GM20000 (cell line): ENCODE measurements around the gene HOXD13.

ENCODE experiments used
- DNase-seq: peaks from one replicate; pipeline ENCODE4 v3.0.0; 2012; ENCODE audit warnings: low spot score
- TF ChIP-seq, protein P1 (sequence below): IDR thresholded peaks from 2 replicates; pipeline ENCODE4 v1.5.1; 2012; ENCODE audit warnings: mild to moderate bottlenecking, control low read depth; ENCODE audit errors: extremely low read depth, missing control alignments

Gene HOXD13

DNA sequence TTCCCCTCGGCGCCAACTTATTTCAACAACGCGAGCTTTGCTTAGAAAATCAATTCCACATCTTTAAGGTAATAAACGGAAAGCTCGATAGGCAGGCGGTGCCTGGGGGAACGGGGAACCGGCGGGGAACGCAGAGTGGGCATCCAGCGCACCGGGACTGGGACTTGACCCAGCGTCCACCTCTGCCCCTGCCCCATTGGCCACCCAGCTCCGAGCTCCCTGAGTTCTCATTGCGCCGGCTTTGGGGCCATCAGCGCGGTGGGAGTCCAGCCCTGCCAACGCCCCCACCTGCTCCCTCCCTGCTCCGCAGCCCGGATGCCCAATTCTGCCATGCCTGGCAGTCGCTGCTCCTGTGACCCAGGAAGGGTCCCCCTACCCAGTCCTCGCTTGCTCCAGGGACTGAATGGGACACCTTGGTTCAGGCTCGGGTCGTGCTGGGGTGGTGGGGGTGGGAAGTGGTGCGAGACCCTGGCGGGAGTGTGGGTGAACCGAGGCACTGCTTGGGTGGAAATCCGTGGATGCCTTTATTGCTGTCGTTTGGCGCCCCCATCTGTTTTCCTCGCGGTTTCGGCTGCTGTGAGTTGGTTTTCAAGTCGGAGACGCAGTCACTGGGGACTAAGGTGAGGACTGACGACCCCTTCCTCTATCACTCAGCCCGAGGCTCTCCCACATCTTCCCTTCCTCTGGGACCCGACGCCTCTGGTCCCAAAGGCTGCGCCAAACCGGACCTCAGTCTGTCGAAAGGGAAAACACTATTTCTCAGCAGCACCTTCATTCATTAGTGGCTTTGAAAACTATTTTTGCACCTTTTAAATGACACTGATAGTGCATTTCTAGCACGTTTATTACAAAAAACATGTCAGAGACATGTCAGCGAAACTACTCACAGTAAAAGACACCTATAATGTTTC lies 6.4 kb upstream of the HOXD13 start:
- DNase-seq: no peak
- TF ChIP-seq, protein P1, sequence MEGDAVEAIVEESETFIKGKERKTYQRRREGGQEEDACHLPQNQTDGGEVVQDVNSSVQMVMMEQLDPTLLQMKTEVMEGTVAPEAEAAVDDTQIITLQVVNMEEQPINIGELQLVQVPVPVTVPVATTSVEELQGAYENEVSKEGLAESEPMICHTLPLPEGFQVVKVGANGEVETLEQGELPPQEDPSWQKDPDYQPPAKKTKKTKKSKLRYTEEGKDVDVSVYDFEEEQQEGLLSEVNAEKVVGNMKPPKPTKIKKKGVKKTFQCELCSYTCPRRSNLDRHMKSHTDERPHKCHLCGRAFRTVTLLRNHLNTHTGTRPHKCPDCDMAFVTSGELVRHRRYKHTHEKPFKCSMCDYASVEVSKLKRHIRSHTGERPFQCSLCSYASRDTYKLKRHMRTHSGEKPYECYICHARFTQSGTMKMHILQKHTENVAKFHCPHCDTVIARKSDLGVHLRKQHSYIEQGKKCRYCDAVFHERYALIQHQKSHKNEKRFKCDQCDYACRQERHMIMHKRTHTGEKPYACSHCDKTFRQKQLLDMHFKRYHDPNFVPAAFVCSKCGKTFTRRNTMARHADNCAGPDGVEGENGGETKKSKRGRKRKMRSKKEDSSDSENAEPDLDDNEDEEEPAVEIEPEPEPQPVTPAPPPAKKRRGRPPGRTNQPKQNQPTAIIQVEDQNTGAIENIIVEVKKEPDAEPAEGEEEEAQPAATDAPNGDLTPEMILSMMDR: peak; percentile 21

- DNase-seq: no peak
- TF ChIP-seq, protein P1: no peak
Measured at GRCh38 chr2:176087330-176088047, 5.0 kb upstream of the HOXD13 start.

DNA sequence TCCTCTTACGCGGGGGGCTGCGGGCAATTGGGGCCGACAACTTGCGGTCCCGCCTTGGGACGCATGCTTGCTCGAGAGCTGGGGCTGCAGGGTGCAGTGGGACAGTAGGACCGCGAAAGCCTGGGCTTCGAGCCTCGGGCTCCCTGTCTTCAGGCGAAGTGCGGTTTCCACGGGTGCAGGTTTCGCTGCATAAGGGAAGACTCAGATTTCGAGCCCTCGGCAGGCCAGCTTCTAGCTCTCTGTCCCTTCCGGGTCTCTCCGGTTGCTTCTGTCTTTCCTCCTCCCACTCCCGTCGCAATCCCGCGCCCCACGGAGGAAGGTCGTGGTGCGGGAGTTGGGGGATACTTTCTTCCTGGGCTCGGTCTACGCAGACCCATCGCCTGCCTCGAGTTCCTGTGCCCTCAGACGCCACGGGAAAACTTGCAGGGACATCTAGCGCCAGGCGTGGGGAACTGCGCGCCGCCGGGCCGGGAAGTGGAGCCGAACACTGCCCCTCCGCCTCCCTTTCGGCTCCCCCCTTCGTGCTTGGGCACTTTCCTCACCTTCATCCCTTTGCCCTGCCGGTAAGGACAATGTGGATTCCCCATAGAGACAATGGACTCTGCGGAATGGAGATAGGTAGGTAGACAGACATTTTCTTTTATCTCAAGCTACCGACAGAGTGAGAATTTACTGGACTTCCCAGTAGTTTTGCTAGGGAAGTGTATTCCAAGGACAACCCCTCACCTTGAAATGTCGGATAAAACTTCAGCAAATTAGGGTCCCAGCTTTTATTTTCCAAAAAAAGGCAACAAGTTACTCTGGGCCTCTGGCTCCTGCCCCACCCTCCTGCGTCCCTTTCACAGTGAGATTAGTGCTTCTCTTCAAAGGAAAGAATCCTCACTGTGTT lies 4.2 kb upstream of the HOXD13 start:
- DNase-seq: no peak
- TF ChIP-seq, protein P1: peak; percentile 37

DNA sequence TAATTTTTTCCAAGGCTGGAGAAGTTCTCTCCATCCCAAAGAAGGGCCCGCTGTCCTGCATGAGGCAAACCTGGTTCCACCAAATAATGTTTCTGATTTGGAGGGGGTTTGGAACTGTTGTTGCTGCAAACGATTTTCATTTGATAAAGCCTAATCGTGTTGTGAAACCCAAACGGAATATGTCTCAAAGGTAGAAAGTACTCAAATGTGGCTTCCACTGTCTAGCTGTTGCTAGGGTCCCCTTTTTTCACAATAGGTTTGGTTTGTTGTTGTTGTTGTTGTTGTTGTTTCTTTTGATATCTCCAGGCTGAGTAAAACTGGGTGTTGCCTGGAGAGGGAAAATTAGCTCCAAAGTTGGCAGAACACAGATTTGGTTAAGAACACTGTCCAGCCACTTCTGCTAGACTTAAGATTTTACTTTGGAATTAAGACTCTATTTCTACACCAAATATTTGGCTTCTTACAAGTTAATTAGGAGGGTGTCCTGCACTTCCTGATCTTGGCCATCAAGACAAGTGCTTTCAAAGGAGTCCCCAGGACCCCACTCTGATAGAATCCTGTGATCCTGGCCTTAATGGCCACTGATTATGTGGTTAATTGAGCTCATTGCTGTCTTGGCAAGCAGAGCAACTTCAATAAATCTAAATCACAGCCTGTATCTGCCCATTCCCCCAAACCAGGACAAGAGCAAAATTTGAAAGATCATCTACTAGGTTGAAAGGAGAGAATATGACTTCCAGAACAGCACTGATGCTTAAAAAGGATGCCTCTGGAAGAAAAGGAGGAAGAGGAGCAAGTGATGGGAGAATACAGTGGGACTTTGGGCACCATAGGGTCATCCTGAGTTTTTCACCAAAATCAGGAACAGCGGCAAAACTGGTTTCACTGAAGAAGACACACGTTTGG lies 3.3 kb upstream of the HOXD13 start:
- TF ChIP-seq, protein P1: no peak
- no peak for DNase-seq

DNA sequence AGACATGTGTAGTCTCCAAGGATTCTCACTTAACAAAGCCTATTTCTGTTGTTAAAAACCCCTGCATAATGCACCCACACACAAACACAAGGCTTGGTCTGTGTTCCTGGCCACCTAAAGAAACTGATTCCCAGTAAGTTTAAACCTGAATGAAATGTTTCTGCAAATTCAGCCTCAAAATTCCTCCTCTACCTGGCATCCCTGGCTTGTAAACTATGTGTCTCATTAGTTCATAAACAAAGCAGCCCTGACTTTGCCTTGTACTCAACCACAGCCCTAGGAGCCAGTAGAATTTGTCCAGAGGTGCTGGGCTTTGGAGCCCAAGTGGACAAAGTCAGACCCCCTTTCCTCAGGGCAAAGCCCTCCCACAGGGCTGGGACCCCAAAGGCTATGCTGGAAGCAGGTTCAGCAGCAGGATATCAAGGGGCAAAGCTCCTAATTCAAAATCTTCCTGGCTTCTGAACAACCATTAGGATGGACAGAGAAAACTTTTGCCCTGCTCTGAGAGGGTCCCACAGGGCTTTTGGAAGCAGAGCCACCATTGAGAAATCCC lies 2.6 kb upstream of the HOXD13 start:
- TF ChIP-seq, protein P1: no peak
- no peak for DNase-seq

DNA sequence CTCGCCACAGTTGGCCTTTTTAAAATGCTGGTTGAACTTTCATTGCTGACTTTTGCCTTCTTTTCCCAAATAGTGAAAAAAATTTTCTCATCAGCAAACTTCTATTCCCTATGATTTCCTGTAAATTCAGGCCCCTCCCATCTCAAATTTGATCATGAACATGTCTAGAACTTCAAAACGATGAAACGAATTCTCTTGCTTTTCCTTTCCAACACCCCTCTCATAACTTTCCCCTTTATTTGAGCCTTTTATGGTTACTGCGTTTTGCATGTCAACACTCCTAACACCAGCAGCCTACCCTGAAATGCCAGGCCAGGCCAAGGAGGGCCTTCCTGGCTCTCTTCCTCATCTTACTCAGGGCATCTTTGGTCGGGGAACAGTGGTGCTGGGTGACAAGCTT lies 1.7 kb upstream of the HOXD13 start:
- no peak for DNase-seq
- TF ChIP-seq, protein P1: no peak
